GM19351 (cell line): ENCODE data around the gene AIFM3.
"Not testable (repeated sequence)": the region's sequence is repeated elsewhere in the genome, so short reads cannot be mapped to it uniquely, and the experiment has no call there.

Experiments used
- ATAC-seq: cut with Tn5 transposase; IDR thresholded peaks from one replicate; pipeline ENCODE4 v1.9.1; 2021; ENCODE audit warnings: mild to moderate bottlenecking, moderate library complexity; ENCODE audit not compliant: unreplicated experiment

Gene AIFM3

GRCh38 chr22:20966883-20967696, at the start of gene AIFM3:
Gene AIFM3, plus strand, starts transcription at chr22:20967255. Its CDS starts 690 bp downstream, at chr22:20967945.
- ATAC-seq, result no peak

GRCh38 chr22:20918663-20919218, 48.3 kb upstream of the AIFM3 start:
- ATAC-seq, result no peak

GRCh38 chr22:20919718-20920117, 47.3 kb upstream of the AIFM3 start:
- ATAC-seq, result no peak

- ATAC-seq, result no peak
Measured at GRCh38 chr22:20920881-20921203, 46.2 kb upstream of the AIFM3 start.

- ATAC-seq, result no peak
Measured at GRCh38 chr22:20922141-20922751, 44.8 kb upstream of the AIFM3 start.

GRCh38 chr22:20926243-20926642, 40.8 kb upstream of the AIFM3 start:
- ATAC-seq, result no peak

- ATAC-seq, result no peak
Measured at GRCh38 chr22:20927940-20928572, 39.0 kb upstream of the AIFM3 start.

- ATAC-seq, result no peak
Measured at GRCh38 chr22:20928573-20928967, 38.5 kb upstream of the AIFM3 start.

- ATAC-seq, result no peak
Measured at GRCh38 chr22:20930004-20930403, 37.1 kb upstream of the AIFM3 start.

GRCh38 chr22:20930435-20930834, 36.6 kb upstream of the AIFM3 start:
- ATAC-seq, result not testable (repeated sequence)

GRCh38 chr22:20931126-20931654, 35.9 kb upstream of the AIFM3 start:
- ATAC-seq, result no peak

GRCh38 chr22:20933910-20934309, 33.1 kb upstream of the AIFM3 start:
- no peak for ATAC-seq

GRCh38 chr22:20935049-20935448, 32.0 kb upstream of the AIFM3 start:
- ATAC-seq, result not testable (repeated sequence)

GRCh38 chr22:20935780-20936539, 31.1 kb upstream of the AIFM3 start:
- ATAC-seq, result not testable (repeated sequence)

GRCh38 chr22:20937031-20937793, 29.8 kb upstream of the AIFM3 start:
- ATAC-seq, result no peak

GRCh38 chr22:20937794-20938671, 29.0 kb upstream of the AIFM3 start:
- ATAC-seq, result no peak

- not testable (repeated sequence) for ATAC-seq
Measured at GRCh38 chr22:20939457-20940185, 27.4 kb upstream of the AIFM3 start.

GRCh38 chr22:20940186-20940651, 26.8 kb upstream of the AIFM3 start:
- no peak for ATAC-seq
